ENCODE measurements around the gene RAB44. TPM values are rescaled to one million over a fixed set of nuclear protein-coding genes. Genes with fewer than 3 reads are reported as not detected.
A peak's percentile ranks its signal among the peaks of the same experiment; 100 is the strongest.

Gene RAB44
- total and polyA plus RNA-seq, 9 donors, result 0.04 to 0.15 (median 0.12) TPM; not detected in 3

- H3K27ac ChIP-seq, result no peak overlapping the region
- no peaks in the 10 kb centered on the region for H3K36me3 ChIP-seq
- WGBS, 3 donors, result 22 to 32% (median 29%) methylated on average over 1 of the region's 1 CpG
- peaks cover 9% of the 10 kb centered on the region for H3K4me1 ChIP-seq (ENCODE audit: insufficient read depth)
- no peak overlapping the region for H3K4me3 ChIP-seq
- no peaks in the 10 kb centered on the region for H3K27me3 ChIP-seq
- no peaks in the 10 kb centered on the region for H3K9me3 ChIP-seq
- intact Hi-C loops (cut with DNase I), result no loop called here
- DNase-seq, result no peak
- TF ChIP-seq POLR2A (IDR thresholded peaks at IDR 0.05) (no peak), CTCF (IDR thresholded peaks at IDR 0.05) (no peak), EP300 (IDR thresholded peaks at IDR 0.05) (no peak)
Observed at GRCh38 chr6:36657942-36658544, 39.6 kb upstream of the RAB44 start.

- Histone ChIP-seq H3K27ac (no peak overlapping the region), H3K27me3 (no peaks in the 10 kb centered on the region), H3K4me3 (no peak overlapping the region), H3K36me3 (no peaks in the 10 kb centered on the region), H3K9me3 (no peaks in the 10 kb centered on the region), H3K4me1 (ENCODE audit: insufficient read depth) (peaks cover 9% of the 10 kb centered on the region)
- intact Hi-C loops (cut with DNase I), result no loop called here
- WGBS, 3 donors, result 25 to 47% (median 29%) methylated on average over 1 of the region's 1 CpG
- TF ChIP-seq POLR2A (IDR thresholded peaks at IDR 0.05) (no peak), CTCF (IDR thresholded peaks at IDR 0.05) (no peak), EP300 (IDR thresholded peaks at IDR 0.05) (no peak)
- DNase-seq, result no peak
Observed at GRCh38 chr6:36659271-36659670, 38.4 kb upstream of the RAB44 start.

- intact Hi-C loops (cut with DNase I), result no loop called here
- Histone ChIP-seq H3K4me3 (no peak overlapping the region), H3K4me1 (ENCODE audit: insufficient read depth) (peaks cover 9% of the 10 kb centered on the region), H3K36me3 (no peaks in the 10 kb centered on the region), H3K9me3 (no peaks in the 10 kb centered on the region), H3K27me3 (no peaks in the 10 kb centered on the region), H3K27ac (peak overlapping the region in 1 of 2 donors; percentile 55)
- TF ChIP-seq POLR2A (IDR thresholded peaks at IDR 0.05) (no peak), EP300 (IDR thresholded peaks at IDR 0.05) (no peak), CTCF (IDR thresholded peaks at IDR 0.05) (no peak)
- DNase-seq, result peak; percentile 83 to 92 (median 89)
- 15 to 27% (median 21%) methylated on average over 42 to 44 of the region's 44 CpGs for WGBS, 3 donors
Observed at GRCh38 chr6:36660771-36661471, 36.7 kb upstream of the RAB44 start.

- TF ChIP-seq CTCF (IDR thresholded peaks at IDR 0.05) (no peak), POLR2A (IDR thresholded peaks at IDR 0.05) (no peak), EP300 (IDR thresholded peaks at IDR 0.05) (no peak)
- Histone ChIP-seq H3K4me1 (ENCODE audit: insufficient read depth) (peaks cover 15% of the 10 kb centered on the region), H3K4me3 (no peak overlapping the region), H3K27ac (no peak overlapping the region), H3K9me3 (no peaks in the 10 kb centered on the region), H3K36me3 (no peaks in the 10 kb centered on the region), H3K27me3 (no peaks in the 10 kb centered on the region)
- 87 to 96% (median 94%) methylated on average over 5 of the region's 5 CpGs for WGBS, 3 donors
- DNase-seq, result no peak
- intact Hi-C loops (cut with DNase I), result no loop called here
Observed at GRCh38 chr6:36662380-36662779, 35.2 kb upstream of the RAB44 start.
